Neural crest cell (in vitro differentiated cells): Measurements from ENCODE around the gene LSM2. TPM values are rescaled to one million over a fixed set of nuclear protein-coding genes. Genes with fewer than 3 reads are reported as not detected.
"Not testable (repeated sequence)": the region's sequence is repeated elsewhere in the genome, so short reads cannot be mapped to it uniquely, and the experiment has no call there.

ENCODE experiments used
- DNase-seq: peaks from one replicate; pipeline ENCODE4 v3.0.0; 2021; ENCODE audit warnings: low read depth, mixed read lengths, low spot score
- H3K27ac Mint-ChIP-seq: one replicate; pipeline ENCODE4 v1.8.0; 2021; ENCODE audit warnings: mild to moderate bottlenecking, mixed read lengths; ENCODE audit not compliant: unreplicated experiment
- H3K27me3 Mint-ChIP-seq: 2 replicates; pipeline ENCODE4 v1.8.0; 2021; ENCODE audit warnings: low read depth, mild to moderate bottlenecking, mixed read lengths
- H3K36me3 Mint-ChIP-seq: 2 replicates; pipeline ENCODE4 v1.8.0; 2021; ENCODE audit warnings: low read depth, mild to moderate bottlenecking, mixed read lengths
- H3K4me1 Mint-ChIP-seq: 2 replicates; pipeline ENCODE4 v1.8.0; 2021; ENCODE audit warnings: mixed read lengths
- H3K4me3 Mint-ChIP-seq: one replicate; pipeline ENCODE4 v1.8.0; 2021; ENCODE audit warnings: mild to moderate bottlenecking, mixed read lengths
- H3K9me3 Mint-ChIP-seq: 2 replicates; pipeline ENCODE4 v1.8.0; 2021; ENCODE audit warnings: mixed read lengths
- total RNA-seq: library from RNA; stranded (reverse); gene quantifications from 2 replicates; pipeline ENCODE4 v1.2.1, GENCODE V29; 2021
- TF ChIP-seq, protein P1 (sequence below): fragments of 200-600 bp; sonication (generic); conservative IDR thresholded peaks from 2 replicates; pipeline ENCODE4 v1.5.0; 2021; ENCODE audit warnings: antibody characterized with exemption, mild to moderate bottlenecking

Gene LSM2
- total RNA-seq, 1 donor from 2014 or later = 135 TPM

DNA sequence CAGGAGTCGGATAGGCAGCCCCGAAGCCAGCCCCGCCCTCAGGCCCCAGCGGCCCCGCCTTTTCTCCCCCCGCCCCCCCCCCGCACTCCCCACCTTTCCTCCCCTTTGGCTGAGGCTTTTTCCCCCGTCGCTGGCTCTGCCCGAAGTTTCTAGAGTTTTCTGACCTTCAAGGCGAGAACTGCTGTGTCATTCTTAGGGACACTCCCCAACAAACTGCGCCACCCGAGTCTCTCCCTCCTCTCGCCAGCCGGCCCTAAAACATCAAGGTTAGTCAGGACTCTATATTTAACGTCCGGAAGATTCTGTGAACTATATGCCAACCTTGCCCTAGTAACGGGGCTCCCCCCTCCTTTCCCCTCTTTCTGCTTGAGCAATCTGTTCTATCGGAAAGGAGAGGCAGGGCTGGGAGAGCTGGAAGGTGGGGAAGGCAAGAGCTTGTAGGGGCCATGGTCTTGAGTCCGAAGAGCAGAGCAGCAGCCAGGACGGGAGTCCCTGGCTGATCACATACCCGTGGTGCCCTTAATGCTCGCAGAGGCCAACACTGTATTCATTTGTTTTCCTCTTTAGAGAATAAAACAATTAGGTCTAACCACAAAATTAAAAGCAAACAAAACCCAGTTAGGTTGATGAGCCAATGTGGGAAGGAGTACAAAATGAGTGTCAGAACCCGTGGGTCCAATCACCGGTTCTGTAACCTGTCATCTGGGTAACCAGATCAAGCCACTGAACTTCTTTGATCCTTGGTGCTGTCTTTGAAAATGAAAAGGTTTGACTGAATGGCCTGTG is 15.5 kb upstream of the LSM2 start:
- DNase-seq = no peak
- Mint-ChIP-seq H3K4me1 (peaks cover 55% of the 10 kb centered on the region), H3K4me3 (peak overlapping the region; percentile 90), H3K27me3 (no peaks in the 10 kb centered on the region), H3K27ac (peak overlapping the region; percentile 96), H3K9me3 (no peaks in the 10 kb centered on the region), H3K36me3 (peaks cover 10% of the 10 kb centered on the region)
- TF ChIP-seq, protein P1, sequence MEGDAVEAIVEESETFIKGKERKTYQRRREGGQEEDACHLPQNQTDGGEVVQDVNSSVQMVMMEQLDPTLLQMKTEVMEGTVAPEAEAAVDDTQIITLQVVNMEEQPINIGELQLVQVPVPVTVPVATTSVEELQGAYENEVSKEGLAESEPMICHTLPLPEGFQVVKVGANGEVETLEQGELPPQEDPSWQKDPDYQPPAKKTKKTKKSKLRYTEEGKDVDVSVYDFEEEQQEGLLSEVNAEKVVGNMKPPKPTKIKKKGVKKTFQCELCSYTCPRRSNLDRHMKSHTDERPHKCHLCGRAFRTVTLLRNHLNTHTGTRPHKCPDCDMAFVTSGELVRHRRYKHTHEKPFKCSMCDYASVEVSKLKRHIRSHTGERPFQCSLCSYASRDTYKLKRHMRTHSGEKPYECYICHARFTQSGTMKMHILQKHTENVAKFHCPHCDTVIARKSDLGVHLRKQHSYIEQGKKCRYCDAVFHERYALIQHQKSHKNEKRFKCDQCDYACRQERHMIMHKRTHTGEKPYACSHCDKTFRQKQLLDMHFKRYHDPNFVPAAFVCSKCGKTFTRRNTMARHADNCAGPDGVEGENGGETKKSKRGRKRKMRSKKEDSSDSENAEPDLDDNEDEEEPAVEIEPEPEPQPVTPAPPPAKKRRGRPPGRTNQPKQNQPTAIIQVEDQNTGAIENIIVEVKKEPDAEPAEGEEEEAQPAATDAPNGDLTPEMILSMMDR = no peak

DNA sequence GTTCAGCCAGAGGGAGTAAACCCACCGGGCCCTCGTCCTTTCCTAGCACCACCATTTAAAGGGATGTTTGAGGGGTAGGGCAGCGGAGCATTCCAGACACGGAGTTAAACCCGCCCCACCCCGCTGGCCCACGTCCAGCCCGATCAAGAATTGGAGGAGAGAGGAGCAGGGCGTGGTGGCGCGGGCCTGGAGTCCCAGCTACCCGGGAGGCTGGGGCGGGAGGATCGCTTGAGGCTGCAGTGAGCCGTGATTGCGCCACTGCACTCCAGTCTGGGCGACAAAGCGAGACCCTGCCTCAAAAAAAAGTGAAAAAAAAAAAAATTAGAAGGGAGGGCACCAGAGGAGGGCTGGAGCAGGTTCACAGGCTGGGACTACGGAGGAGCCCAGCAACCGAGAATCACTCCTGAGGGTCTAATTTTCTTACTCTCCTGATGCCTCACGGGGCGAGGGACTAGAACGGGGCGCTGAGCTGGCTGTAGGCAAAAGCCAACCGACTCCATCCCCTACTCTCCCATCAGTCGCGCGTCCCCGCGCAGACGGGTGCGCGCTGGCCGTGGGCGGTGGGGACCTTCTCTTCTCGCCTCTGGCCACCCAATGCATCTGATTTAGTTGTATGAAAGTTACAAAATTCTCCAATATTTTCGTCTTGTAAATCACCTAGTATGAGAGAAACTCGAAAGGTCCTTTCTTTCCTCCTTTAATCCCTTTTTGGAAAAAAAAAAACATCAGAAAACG is 14.7 kb upstream of the LSM2 start:
- TF ChIP-seq, protein P1 = no peak

DNA sequence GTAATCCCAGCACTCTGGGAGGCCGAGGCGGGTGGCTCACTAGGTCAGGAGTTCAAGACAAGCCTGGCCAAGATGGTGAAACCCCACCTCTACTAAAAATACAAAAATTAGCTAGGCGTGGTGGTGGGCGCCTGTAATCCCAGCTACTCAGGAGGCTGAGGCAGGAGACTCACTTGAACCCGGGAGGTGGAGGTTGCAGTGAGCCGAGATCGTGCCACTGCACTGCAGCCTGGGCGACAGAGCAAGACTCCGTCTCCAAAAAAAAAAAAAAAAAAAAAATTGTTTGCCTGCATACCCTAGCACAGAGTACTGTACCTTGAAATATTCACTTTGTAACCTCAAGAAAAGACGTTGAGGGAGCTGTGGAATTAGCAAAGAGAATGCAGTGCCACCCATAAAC is 13.6 kb upstream of the LSM2 start:
- not testable (repeated sequence) for H3K27ac Mint-ChIP-seq, DNase-seq, H3K27me3 Mint-ChIP-seq, H3K9me3 Mint-ChIP-seq
- Mint-ChIP-seq H3K36me3 (peaks cover 12% of the 10 kb centered on the region), H3K4me3 (peak overlapping the region; percentile 90), H3K4me1 (peaks cover 45% of the 10 kb centered on the region)

More for the DNA sequence above, 14.7 kb upstream of the LSM2 start:
- peak overlapping the region; percentile 96 for H3K27ac Mint-ChIP-seq
- H3K36me3 Mint-ChIP-seq = peaks cover 10% of the 10 kb centered on the region
- peaks cover 47% of the 10 kb centered on the region for H3K4me1 Mint-ChIP-seq
- peak overlapping the region; percentile 90 for H3K4me3 Mint-ChIP-seq
- no peaks in the 10 kb centered on the region for H3K27me3 Mint-ChIP-seq
- peak; percentile 48 for DNase-seq
- no peaks in the 10 kb centered on the region for H3K9me3 Mint-ChIP-seq

DNA sequence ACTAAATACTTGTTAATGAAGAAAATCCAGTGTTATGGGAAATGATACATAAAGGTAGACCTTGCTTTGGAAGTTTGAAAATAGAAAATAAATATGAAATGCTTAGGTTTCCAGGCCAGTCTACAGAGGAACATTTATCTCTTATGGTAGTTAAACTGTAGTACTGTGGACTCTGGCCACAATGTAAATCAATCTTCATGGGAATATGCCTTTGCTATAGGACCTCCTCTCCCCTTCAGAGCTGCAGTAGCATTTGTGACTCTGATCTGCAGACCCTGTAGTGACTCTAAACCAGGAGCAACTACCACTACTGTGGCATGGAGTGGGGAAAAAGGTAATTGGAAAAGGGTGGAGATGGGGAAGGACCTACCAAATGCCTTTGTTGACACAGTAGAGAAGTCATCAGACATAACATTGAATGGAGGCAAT is 13.1 kb upstream of the LSM2 start:
- peaks cover 45% of the 10 kb centered on the region for H3K4me1 Mint-ChIP-seq
- H3K9me3 Mint-ChIP-seq = no peaks in the 10 kb centered on the region
- H3K27ac Mint-ChIP-seq = no peak overlapping the region
- DNase-seq = no peak
- H3K4me3 Mint-ChIP-seq = peak overlapping the region; percentile 58
- no peaks in the 10 kb centered on the region for H3K27me3 Mint-ChIP-seq
- H3K36me3 Mint-ChIP-seq = peaks cover 15% of the 10 kb centered on the region
- TF ChIP-seq, protein P1 = no peak

DNA sequence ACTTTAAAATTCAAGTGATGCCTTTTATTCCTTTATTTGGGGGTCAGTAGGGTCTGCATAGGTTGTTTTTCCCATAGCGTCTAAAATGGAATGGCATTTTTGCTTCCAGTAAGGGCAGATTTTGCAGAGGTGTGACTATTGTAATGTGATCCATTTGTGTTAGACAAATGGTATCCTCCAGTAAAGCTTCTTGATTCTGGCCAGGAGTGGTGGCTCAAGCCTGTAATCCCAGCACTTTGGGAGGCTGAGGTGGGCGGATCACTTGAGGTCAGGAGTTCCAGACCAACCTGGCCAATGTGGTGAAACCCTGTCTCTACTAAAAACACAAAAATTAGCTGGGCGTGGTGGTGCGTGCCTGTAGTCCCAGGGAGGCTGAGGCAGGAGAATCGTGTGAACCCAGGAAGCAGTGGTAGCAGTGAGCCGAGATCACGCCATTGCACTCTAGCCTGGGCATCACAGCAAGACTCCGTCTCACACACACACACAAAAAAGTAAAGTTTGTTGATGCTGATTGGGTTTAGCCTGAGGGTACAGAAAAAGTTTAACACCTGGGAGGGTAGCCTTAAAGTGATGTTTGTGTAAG is 11.3 kb upstream of the LSM2 start:
- H3K9me3 Mint-ChIP-seq, H3K27me3 Mint-ChIP-seq, H3K27ac Mint-ChIP-seq, DNase-seq: not testable (repeated sequence)
- Mint-ChIP-seq H3K36me3 (peaks cover 15% of the 10 kb centered on the region), H3K4me3 (peak overlapping the region; percentile 80), H3K4me1 (peaks cover 57% of the 10 kb centered on the region)

DNA sequence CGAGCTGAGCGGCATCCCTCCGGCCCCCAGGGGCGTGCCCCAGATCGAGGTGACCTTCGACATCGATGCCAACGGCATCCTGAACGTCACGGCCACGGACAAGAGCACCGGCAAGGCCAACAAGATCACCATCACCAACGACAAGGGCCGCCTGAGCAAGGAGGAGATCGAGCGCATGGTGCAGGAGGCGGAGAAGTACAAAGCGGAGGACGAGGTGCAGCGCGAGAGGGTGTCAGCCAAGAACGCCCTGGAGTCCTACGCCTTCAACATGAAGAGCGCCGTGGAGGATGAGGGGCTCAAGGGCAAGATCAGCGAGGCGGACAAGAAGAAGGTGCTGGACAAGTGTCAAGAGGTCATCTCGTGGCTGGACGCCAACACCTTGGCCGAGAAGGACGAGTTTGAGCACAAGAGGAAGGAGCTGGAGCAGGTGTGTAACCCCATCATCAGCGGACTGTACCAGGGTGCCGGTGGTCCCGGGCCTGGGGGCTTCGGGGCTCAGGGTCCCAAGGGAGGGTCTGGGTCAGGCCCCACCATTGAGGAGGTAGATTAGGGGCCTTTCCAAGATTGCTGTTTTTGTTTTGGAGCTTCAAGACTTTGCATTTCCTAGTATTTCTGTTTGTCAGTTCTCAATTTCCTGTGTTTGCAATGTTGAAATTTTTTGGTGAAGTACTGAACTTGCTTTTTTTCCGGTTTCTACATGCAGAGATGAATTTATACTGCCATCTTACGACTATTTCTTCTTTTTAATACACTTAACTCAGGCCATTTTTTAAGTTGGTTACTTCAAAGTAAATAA is 10.6 kb upstream of the LSM2 start:
- H3K9me3 Mint-ChIP-seq, H3K27ac Mint-ChIP-seq, DNase-seq, H3K27me3 Mint-ChIP-seq: not testable (repeated sequence)
- Mint-ChIP-seq H3K4me1 (peaks cover 50% of the 10 kb centered on the region), H3K4me3 (peak overlapping the region; percentile 80), H3K36me3 (peaks cover 15% of the 10 kb centered on the region)
